GM19035 (cell line): ENCODE measurements around the gene ALK.

Experiments used
- ATAC-seq: cut with Tn5 transposase; IDR thresholded peaks from one replicate; pipeline ENCODE4 v1.9.1; 2021; ENCODE audit not compliant: unreplicated experiment

Gene ALK

DNA sequence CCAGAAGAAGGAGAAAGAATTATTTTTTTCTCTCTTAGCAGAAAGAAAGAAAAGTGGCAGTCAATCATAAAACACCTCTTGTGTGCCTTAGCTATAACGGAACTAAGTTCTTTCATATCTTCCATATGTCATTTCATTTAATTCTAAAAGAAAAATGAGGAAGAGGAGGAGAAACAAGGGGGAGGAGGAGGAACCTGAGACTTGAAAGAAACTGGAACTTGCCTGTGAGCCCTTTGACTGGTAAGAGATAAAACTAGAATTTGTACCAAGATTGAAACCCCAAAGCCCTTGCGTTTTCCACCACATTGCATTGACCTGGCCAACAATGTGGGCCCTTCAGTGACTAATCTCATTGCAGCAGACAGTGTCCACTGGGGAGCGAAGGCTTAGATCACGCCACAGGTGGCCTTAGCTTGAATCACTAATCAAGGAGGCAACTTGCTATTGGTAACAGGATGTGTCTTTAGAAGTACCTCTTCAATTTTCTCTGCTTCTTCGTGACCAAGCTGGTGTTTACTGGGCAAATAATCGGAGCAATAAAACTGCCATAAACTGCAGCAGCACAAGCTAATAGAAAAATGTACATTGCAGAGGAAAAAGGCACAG is 498.2 kb downstream of the ALK start:
- ATAC-seq = no peak

DNA sequence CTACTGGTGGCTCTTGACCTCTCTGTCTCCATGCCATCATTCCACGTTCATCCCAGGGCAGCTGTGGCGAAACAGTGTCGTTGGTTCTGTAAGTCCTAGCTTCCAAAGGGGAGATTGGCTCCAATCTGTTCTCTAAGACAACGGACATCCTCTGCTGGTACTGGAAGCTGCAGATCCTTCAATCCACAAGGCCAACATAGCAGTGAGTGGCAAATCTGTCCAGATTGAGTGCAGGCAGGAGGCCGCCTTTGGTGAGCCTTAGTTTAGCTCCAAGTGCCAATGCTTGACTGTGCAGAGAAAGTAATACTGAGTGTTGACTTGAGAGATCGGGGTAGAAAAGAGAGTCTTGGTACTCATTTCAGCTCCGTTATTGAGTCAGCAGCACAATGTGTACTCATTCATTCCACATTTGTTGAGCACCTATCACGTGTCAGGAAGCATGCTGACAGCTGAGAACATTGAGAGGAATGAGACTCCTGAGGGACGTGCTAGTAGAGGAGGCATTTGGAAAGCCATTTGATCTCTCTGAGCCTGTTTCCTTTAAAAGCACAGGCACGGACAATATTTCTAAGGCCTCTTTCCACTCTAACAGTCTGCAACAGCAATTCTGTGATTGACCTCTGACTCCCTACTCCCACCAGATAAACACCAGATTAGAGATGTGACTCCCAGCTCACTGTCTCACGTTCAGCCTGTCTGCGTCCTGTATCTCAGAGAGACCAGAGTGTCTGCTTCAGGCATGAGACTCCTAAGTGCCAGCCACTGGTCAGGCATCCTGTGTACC is 500.2 kb downstream of the ALK start:
- ATAC-seq = no peak

DNA sequence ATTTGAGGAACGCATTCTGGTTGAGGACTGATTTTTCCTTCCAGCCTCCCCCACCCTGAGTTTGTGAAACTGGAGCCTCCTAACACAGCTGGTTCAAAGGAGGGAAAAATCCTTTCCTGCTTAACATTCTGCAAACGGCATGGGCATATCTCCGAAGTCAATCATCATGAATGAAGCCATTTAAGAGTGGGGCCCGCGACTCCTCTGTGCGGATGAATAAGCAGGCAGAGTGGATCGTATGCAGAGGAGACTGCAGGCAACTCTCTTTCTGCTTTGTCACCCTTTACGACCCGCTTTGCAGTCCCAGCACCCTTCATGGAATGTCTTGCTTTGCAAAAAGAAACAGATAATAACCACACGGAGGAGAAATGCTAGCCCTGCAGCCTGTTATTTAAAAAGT is 500.9 kb downstream of the ALK start:
- no peak for ATAC-seq

DNA sequence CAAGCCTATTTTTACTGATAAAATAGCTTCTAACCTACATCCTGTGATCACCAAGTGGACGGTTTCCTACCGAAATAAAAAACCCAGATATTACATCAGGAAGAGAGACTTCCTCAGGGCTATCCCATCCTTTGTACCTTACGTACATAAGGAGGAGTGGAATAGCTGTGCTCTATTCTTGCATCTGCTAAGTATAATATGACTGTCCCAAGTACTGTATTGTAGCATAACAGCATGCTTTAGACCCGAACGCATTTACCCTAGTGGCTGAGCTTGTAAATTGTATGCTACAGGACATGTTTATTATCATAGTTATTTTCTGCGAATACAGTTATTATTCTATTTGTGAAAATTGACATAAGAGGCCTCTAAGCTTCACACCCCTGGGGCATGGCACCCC is 503.8 kb downstream of the ALK start:
- ATAC-seq = no peak

DNA sequence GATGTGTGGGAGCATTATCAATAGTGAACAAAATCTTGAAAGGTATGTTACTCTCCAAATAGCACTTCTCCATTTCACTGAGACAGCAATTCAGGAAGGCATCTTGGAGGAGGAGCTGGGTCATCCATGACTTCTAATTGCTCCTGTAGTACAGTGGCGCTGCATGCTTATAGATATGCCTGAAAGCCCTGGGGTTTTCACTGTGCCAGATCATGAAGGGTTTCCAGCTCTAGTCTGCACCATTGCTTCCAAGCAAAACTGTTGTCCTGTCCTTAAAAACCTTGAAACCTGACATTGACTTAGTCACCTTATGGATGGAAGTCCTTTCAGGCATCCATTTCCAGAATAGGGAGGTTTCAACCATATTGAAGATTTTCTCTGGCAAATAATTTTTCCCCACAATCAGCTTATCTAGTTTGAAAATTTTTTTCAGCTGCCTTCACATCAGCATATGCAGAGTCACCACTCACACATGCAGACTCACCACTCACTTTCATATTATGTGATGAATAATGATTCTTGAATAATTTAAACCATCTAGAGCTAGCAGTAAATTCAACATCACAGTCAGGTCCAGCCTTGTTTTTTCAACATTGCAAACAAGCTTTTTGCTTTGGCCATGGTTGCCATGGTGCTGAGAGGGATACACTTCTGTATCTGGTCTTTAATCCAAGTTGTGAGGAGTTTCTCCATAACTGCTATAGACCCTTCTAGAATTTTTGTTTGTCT is 509.0 kb downstream of the ALK start:
- no peak for ATAC-seq

DNA sequence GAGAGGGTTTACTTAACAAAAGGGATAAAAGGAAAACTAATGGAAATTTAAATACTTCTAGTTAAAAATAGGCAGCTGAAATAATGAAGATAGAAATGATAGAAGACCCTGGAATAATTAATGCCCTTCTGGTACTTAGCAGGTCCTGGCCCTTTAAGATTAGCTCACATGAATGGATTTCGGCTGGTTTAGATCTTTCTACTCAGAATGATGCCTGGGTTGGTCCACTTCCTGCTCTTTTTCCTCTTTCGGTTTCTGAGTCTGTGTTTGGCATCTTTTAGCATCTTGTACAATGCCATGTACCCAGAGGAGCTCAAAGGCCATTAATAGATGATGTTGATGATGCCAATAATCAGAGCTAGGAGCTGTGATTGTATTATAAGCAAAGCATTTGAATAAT is 515.7 kb downstream of the ALK start:
- no peak for ATAC-seq

DNA sequence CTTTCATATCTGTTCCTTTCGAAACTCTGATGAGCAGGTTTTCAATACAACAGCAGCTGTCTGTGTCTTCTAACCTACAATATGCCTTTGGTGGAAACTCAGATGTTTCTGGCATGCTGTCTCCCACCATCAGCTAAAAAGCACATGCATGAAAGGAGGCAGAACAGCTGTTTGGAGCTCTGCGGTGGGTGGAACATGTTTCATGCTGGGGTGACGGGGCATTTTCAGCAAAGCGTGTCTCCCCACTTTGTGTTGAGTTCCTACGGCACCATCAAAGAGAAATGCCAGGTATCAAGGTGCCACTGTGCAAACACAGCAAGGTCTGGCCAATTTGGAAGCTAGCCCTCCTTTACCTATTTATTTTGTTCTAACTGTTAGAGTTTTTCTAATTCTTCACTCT is 516.1 kb downstream of the ALK start:
- ATAC-seq = no peak

DNA sequence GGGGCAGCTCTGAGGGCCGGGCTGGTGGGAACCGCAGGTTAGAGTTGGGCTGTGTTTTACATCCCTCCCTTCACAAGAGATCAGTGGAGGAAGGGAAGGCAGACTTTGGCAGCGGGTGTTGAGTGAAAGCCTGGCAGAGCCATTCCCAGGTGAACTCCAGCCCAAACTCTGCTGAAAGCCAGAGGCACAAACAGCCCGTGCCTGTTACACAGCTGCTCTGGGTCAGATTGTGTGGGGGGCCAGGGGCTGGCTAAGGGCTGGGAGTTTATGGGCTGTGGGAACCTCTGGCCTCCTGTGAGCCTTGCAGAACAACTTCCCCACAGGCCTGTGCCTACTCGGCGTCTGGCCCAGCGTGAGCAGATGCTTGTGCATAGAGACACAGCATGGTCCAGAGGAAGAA is 519.4 kb downstream of the ALK start:
- ATAC-seq = no peak

DNA sequence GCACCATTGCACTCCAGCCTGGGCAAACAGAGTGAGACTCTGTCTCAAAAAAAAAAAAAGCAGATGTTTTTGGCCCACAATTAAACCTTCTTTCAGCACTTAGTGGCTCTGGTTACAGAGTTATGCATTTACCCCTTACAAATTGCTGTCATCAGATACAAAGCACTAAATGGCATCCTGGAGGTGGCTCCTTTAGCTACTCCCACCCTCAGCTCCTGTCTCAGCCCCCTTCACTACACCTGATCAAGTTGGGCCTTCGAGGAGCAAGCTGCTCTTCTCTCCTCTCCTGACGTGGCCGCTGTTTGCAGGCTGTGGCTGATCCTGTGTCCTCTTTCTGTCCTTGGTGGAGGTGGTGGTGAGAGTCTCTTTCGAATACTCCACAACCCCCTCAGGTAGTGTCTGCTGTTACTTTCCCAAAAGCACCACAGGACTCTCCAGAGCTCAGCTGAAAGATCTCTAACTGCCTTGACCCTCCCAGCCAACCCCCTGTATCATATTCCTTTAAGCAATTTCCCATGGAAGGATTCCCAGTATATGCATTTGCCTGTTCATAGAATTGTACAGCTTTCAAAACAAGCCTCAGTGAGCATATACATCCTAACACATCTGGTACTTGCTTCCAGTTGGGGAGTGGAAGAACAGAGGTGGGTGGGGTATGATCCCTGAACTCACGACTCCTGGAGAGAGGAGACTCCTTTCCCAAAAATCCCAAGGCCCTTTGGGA is 520.3 kb downstream of the ALK start:
- no peak for ATAC-seq

DNA sequence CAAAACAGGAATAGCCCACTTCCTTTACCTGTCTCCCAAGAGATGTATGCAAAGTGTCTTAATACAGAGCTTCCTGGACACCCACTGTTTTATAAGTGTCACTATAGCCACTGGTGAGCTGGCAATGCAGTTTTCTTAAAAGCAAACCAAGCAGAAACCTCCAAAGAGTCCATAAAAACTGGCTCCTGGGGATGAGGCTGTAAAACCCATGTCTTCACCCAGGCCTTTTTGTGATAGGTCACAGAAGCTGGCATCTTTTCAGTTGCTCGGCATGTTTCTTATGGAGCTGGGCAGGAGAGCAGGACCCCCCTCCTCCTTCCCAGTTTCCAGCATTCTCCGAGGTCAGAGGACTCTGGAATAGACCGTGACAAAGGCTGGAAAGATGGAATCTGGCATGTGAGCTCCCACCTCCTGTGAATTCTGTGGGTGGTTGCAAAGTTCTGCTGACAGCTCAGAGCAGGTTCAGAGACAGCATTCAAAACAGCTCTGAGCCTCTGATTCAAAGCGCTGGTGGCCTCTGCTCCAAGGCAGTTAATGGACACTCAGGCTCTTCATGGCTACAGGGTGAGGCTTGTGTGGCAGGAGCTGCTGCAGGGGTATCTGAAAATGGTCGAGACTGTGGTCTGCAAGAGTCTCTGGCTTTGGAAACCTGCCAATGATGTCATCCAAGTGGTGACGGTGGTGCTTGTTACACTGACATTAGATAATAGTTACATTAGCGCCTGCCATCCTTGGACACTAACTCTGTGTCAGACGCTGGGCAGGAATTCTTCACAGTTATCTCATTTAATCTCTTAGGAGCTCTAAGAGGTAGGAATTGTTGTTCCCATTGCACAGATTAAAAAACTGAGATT is 522.8 kb downstream of the ALK start:
- ATAC-seq = no peak

DNA sequence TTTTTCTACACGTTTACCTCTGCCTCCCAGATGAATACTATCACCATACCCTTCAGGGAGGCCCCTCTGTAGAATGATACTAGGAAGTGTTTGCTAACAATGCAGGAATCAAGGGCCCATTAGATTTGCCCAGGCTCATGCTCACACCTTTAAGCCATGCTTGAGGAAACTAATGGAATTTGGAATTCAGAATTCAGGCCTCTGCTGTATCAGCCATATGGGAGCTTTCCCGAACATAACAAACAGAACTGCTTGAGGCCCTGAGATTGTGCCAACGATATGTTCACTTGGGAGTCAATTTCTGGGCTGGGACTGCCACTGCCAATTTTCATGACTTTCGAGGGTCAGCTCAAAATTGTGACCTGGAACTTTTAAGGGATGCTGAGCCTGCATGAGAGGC is 523.7 kb downstream of the ALK start:
- no peak for ATAC-seq

DNA sequence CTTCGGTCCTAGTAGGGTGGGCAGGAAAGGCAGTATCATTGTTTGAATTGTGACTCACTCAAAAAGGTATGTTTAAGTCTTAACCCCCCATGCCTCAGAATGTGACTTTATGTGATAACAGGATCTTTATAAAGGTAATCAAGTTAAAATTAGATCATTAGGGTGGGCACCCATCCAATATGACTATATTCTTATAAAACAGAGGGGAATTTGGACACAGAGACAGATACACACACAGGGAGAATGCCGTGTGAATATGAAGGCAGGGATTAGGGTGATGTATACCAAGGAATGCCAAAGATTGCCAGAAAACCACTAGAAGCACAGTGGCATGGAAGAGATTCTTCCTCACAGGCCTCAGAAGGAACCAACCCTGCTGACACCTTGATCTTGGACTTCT is 524.3 kb downstream of the ALK start:
- no peak for ATAC-seq

DNA sequence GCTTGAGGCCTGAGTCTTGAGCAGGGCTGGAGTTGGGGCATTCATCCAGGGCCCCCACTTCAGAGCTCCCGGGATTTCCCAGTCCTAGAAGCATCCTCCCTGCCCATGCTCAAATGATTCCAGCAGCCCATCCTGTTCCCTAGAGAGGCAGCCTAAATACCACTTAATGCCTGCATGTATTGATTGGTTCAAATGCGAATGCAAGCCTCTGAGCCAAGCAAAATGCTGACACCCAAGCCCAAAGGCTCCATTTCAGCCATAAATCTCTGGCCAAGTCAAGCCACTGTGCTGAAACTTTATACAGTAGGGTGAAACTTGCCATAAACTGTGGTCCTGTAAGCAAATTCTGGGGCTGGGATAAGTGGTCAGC is 526.4 kb downstream of the ALK start:
- ATAC-seq = no peak

DNA sequence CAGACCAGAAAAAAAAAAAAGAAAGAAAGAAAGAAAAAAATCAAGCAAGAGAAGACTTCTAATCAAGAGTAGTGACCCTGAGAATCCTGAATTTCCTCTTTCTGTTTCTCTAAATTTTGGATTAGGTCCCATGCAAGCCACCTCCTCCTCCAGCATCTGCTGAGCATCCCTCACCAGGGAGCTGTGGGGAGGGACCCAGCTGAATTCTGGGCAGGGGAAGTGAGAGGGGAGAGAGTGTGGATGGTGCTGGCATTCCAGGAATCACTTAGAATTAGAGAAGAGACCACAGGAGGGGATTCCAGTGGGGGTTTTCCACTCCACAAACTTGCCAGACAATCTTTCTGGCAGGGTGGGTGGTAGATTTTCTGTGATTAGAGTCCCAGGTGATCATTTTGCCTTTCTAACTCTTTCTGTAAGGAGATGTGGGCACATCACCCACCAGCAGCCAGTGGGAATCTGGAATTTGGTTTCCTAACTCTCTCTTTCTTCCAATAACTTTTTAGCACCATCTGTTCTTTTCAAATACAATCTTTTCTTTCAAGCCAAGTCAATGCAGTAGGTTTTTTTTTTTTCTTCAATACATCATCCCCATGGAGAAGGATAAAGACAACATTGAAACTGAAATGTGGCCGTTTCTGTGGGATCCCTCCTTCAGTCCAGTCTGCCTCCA is 526.9 kb downstream of the ALK start:
- ATAC-seq = no peak

DNA sequence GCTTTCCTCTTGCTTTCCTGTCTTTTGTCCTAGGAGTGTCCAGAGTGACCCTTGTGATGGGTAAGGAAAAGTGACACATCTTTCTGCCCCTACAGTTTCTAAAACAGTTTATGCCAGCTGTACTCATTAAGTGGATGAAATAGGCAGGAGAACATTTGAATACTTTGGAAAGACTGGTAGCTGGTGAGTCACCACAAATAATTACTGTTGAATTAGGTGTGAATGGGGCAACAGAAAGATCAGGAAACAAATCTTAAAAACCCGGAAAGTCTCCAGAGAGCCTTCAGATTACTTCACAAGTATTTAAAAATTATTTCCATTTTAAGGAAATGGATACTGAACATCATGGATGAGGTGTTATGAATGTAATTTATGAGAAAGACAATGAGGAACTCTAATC is 527.7 kb downstream of the ALK start:
- ATAC-seq = no peak

DNA sequence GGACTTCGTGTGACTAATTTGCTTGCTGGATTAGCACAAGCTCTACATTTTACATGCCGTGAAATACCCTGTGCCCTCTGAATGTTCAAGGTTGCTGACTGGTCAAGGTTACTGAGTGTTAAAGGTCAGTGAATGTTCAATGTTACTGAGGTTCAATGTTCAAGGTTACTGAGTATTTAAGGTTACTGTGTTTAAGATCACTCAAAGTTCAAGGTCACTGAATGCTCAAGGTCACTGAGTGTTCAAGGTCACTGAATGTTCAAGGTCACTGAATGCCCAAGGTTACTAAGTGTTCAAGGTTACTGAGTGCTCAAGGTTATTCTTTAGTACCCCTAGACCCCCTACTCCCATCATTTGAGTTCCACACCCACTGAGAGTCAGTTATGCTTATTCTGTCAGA is 528.6 kb downstream of the ALK start:
- no peak for ATAC-seq

DNA sequence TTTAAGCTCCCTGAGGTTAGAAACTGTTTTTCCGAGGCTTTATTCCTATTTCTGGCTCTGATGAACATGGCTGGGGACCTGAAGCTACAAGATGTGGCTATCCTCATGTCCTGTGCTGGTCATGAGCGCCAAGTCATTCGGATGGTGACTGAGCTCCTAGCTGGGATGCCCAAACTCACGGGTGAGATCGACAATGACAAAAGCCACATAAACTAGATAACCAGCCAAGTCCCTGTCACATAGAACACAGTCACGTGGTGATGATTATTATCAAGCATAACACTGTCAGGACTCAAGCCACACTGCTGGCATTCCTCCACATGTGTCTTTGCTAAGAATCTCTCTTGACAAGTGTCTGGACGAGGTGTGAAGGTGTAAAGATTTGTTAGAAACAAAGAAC is 531.2 kb downstream of the ALK start:
- no peak for ATAC-seq

DNA sequence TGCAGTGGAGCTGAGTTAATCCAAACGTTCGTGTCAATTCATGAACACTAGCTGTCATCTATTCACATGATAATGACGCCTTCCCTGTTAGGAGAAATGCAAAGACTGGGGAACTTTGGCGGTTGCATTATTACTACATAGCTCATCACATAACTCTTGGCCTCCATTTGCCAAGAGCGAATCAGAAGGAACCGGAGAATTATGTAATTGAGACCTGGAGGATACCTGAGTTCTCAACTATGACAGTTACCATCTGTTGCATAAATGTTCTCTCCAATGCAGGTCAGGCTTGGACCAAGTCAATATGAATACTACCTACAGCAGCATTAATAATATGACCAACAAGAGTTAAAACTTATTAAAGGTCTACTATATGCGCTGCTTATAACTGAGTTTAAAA is 531.7 kb downstream of the ALK start:
- no peak for ATAC-seq

DNA sequence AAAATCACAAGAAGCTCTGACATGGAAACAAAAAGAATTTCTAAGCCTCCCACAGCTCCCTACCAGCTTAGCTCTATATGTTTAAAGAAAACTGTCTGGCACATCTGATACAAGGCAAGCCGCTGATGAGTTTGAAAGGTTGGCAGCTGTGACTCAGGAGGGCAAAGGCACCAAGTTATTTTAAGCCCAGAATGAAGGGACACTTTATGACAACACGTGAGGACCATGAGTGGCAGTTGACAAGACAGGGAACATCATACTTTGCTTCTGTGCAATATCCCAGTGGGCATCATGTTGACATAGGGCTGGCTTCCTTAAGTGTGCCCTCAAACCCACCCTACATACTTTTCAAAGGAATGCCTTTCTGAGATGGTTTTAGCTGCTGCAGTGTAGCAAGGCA is 533.3 kb downstream of the ALK start:
- no peak for ATAC-seq

DNA sequence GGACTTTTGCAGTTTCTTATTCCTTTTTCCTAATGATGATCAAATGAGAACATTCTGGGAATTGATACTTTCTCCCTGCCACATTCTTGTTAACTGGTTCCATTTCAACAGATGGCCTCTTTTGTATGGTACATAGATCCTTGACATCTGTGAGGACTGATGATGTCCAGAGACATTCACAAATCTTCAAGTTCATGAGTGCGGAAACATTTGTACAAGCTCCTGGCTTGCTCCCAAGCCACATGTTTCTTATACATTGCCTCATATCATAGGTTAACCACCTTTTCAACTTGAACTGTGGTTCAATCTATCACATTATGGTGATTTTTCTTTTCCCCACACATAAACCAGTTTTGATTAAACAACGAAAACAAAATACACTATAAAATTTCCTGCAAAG is 538.9 kb downstream of the ALK start:
- ATAC-seq = no peak
